ENCODE results near the gene SMIM24. TPM values are rescaled to one million over a fixed set of nuclear protein-coding genes. Genes with fewer than 3 reads are reported as not detected.
A peak's percentile ranks its signal among the peaks of the same experiment; 100 is the strongest.

SMIM24 gene
- total and polyA plus RNA-seq, 9 of the 15 experiments (the other 6 are each of a cell fraction or from before 2014, with no cell fraction given), result 0.45 to 12.3 (median 1.4) TPM; not detected in 1

GRCh38 chr19:3520166-3521103, 40.1 kb upstream of the SMIM24 start (continued):
- TF ChIP-seq MLLT1 (IDR thresholded peaks at IDR 0.05) (peak in 1 of 2 experiments; percentile 69; a peak in 2 of 4 replicates), HES1 (IDR thresholded peaks at IDR 0.05; ENCODE audit: low read depth) (peak; percentile 38; the same call in 1 of the 2 replicates), SMC3 (conservative IDR thresholded peaks at IDR 0.05; ENCODE audit: insufficient read depth, low read depth, low read length) (0 out of 2 replicates have a peak, but pooled peaks have one; percentile 7), DACH1 (IDR thresholded peaks at IDR 0.05; ENCODE audit: partially characterized antibody) (peak; percentile 31), CBFB (CRISPR knock-in tag; IDR thresholded peaks at IDR 0.05) (peak; percentile 98), USF1 (CRISPR knock-in tag; IDR thresholded peaks at IDR 0.05) (peak; percentile 78), RCOR1 (IDR thresholded peaks at IDR 0.05; ENCODE audit: borderline replicate concordance in 1 of 2, low read depth in 2 of 2, low read length in 2 of 2) (peak; percentile 5 to 80), ZFPM2 (CRISPR knock-in tag; IDR thresholded peaks at IDR 0.05) (no peak), FOXK1 (CRISPR knock-in tag; IDR thresholded peaks at IDR 0.05; ENCODE audit: borderline replicate concordance) (peak; percentile 67; the same call in 1 of the 2 replicates), NCOA2 (IDR thresholded peaks at IDR 0.05; ENCODE audit: partially characterized antibody in 2 of 2) (no peak), PML (IDR thresholded peaks at IDR 0.05; ENCODE audit: low read length) (peak; percentile 72; the same call in 1 of the 2 replicates), ZBTB49 (CRISPR knock-in tag; IDR thresholded peaks at IDR 0.05; ENCODE audit: borderline replicate concordance) (peak; percentile 89; the same call in 1 of the 2 replicates), ZNF316 (IDR thresholded peaks at IDR 0.05) (no peak), FOXK2 (conservative IDR thresholded peaks at IDR 0.05 in 1 of 2, IDR thresholded peaks at IDR 0.05 in 1 of 2; ENCODE audit: low read depth in 2 of 2) (peak; percentile 28 to 60; a peak in 2 of 4 replicates), SMARCA4 (IDR thresholded peaks at IDR 0.05) (peak; percentile 64), ESRRA (IDR thresholded peaks at IDR 0.05; ENCODE audit: borderline replicate concordance, low read depth) (peak; percentile 93; the same call in 1 of the 2 replicates), CAMTA2 (CRISPR knock-in tag; conservative IDR thresholded peaks at IDR 0.05) (no peak), NCOR1 (IDR thresholded peaks at IDR 0.05) (peak; percentile 56), ATF6 (CRISPR knock-in tag; IDR thresholded peaks at IDR 0.05) (peak; percentile 33; the same call in 1 of the 2 replicates)
